HL-60 (cell line): ENCODE data around the gene HTD2.
"Not testable (repeated sequence)": the region's sequence is repeated elsewhere in the genome, so short reads cannot be mapped to it uniquely, and the experiment has no call there.

Source experiments
- DNase-seq, 2 experiments: peaks; one replicate each; pipeline ENCODE4 v3.0.0-alpha.2; 2010 to 2020; ENCODE audit warnings: low read depth in 1 of 2, low spot score in 1 of 2
- H3K27ac ChIP-seq: fragments of 250-450 bp; sonication (Bioruptor Pico); replicated peaks from 2 replicates; pipeline ENCODE4 v1.5.1; 2020; ENCODE audit warnings: mild to moderate bottlenecking, moderate library complexity
- H3K27me3 ChIP-seq: fragments of 250-450 bp; sonication (Bioruptor Pico); 2 replicates; pipeline ENCODE4 v1.5.1; 2021; ENCODE audit warnings: mild to moderate bottlenecking, moderate library complexity; ENCODE audit not compliant: insufficient read depth, poor library complexity, severe bottlenecking
- H3K4me3 ChIP-seq: replicated peaks from 2 replicates; pipeline ENCODE4 v1.5.1; 2011; ENCODE audit warnings: mild to moderate bottlenecking, control low read depth, low read length; ENCODE audit not compliant: insufficient read depth
- GABPA ChIP-seq: IDR thresholded peaks from 2 replicates; pipeline ENCODE4 v1.6.1; 2012; ENCODE audit warnings: low read depth
- POLR2AphosphoS5 ChIP-seq: IDR thresholded peaks from 2 replicates; pipeline ENCODE4 v1.6.1; 2012; ENCODE audit warnings: low read depth
- SPI1 ChIP-seq: IDR thresholded peaks from 2 replicates; pipeline ENCODE4 v1.6.1; 2012; ENCODE audit warnings: low read depth, mild to moderate bottlenecking, borderline replicate concordance
- TF ChIP-seq, protein P1 (sequence below): IDR thresholded peaks from 2 replicates; pipeline ENCODE4 v1.6.1; 2012; ENCODE audit warnings: low read depth; ENCODE audit not compliant: insufficient replicate concordance
- TF ChIP-seq, protein P2 (sequence below): IDR thresholded peaks from one replicate; pipeline ENCODE4 v1.5.1; 2011; ENCODE audit warnings: low read length, control low read depth, inconsistent platforms; ENCODE audit not compliant: insufficient read depth

Gene HTD2

DNA sequence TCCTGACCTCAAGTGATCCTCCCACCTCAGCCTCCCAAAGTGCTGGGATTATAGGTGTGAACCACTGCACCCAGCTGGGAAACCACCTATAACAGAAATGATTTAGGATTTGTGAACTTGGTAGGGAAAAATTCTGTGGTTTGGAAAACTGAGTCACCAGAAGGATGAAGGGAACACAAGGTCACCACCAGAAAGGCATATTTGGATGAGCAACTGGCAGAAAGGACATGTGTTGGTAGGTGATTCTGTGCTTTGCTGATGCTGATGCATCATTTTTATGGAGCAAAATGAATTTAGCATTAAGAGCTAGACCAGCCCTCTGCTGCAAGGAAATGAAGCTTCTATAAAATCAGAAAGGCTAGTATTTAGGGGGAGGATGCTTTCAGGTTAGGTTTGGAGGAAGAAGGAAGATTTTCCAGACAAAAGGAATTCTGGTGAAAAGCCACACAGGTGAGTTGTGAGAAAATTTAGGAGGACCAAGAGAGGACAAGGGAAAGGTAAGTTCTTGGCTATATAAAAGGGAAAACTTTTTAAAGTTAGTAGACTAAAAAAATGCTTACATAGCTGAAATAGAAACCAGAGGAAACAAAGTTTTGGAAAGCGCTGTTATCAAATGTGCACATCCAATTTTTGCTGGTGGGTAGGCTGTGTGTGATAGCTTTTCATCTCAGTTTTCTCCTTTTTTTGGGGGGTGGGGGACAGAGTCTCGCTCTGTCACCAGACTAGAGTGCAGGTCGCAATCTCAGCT, 30.0 kb downstream of the HTD2 start:
- DNase-seq, result no peak
- H3K27ac ChIP-seq, result peak overlapping the region; percentile 92

DNA sequence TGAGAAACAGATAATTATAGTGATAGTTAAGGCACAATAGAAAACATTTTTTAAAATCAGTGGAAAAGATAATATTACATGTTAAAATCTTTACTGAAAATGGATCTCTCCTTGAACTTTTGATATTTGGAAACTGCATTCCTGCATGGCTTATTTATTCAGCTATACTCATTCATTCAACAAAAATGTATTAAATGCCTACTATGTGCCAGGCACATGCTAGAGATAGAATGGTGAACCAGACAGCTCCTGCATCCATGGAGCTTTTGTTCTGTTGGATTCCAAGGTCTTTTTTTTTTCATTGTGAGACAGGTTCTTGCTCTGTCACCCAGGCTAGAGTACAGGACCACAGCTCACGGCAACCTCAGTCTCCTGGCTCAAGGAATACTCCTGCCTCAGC, 30.9 kb downstream of the HTD2 start:
- DNase-seq, result no peak
- Histone ChIP-seq H3K4me3 (no peak overlapping the region), H3K27me3 (no peaks in the 10 kb centered on the region), H3K27ac (peak overlapping the region; percentile 92)
- no peak for TF ChIP-seq GABPA
- TF ChIP-seq, protein P1, sequence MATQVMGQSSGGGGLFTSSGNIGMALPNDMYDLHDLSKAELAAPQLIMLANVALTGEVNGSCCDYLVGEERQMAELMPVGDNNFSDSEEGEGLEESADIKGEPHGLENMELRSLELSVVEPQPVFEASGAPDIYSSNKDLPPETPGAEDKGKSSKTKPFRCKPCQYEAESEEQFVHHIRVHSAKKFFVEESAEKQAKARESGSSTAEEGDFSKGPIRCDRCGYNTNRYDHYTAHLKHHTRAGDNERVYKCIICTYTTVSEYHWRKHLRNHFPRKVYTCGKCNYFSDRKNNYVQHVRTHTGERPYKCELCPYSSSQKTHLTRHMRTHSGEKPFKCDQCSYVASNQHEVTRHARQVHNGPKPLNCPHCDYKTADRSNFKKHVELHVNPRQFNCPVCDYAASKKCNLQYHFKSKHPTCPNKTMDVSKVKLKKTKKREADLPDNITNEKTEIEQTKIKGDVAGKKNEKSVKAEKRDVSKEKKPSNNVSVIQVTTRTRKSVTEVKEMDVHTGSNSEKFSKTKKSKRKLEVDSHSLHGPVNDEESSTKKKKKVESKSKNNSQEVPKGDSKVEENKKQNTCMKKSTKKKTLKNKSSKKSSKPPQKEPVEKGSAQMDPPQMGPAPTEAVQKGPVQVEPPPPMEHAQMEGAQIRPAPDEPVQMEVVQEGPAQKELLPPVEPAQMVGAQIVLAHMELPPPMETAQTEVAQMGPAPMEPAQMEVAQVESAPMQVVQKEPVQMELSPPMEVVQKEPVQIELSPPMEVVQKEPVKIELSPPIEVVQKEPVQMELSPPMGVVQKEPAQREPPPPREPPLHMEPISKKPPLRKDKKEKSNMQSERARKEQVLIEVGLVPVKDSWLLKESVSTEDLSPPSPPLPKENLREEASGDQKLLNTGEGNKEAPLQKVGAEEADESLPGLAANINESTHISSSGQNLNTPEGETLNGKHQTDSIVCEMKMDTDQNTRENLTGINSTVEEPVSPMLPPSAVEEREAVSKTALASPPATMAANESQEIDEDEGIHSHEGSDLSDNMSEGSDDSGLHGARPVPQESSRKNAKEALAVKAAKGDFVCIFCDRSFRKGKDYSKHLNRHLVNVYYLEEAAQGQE, result no peak
- TF ChIP-seq POLR2AphosphoS5, result no peak
- TF ChIP-seq, protein P2, sequence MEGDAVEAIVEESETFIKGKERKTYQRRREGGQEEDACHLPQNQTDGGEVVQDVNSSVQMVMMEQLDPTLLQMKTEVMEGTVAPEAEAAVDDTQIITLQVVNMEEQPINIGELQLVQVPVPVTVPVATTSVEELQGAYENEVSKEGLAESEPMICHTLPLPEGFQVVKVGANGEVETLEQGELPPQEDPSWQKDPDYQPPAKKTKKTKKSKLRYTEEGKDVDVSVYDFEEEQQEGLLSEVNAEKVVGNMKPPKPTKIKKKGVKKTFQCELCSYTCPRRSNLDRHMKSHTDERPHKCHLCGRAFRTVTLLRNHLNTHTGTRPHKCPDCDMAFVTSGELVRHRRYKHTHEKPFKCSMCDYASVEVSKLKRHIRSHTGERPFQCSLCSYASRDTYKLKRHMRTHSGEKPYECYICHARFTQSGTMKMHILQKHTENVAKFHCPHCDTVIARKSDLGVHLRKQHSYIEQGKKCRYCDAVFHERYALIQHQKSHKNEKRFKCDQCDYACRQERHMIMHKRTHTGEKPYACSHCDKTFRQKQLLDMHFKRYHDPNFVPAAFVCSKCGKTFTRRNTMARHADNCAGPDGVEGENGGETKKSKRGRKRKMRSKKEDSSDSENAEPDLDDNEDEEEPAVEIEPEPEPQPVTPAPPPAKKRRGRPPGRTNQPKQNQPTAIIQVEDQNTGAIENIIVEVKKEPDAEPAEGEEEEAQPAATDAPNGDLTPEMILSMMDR, result no peak
- no peak for TF ChIP-seq SPI1

More for the DNA sequence above, 30.0 kb downstream of the HTD2 start:
- peak overlapping the region; percentile 17; the same call in 1 of the 2 replicates for H3K4me3 ChIP-seq
- H3K27me3 ChIP-seq, result no peaks in the 10 kb centered on the region
- TF ChIP-seq GABPA (no peak), POLR2AphosphoS5 (no peak), SPI1 (no peak)
- TF ChIP-seq, protein P2, result no peak
- TF ChIP-seq, protein P1, result no peak

- H3K27me3 ChIP-seq, H3K4me3 ChIP-seq, DNase-seq: not testable (repeated sequence)
- H3K27ac ChIP-seq, result peak overlapping the region; percentile 92
These were observed 32.8 kb downstream of the HTD2 start for GRCh38 chr3:58339146-58339545.

GRCh38 chr3:58340594-58341244, 34.4 kb downstream of the HTD2 start:
- TF ChIP-seq POLR2AphosphoS5, result no peak
- TF ChIP-seq, protein P1, result no peak
- no peak for TF ChIP-seq GABPA
- TF ChIP-seq SPI1, result no peak
- TF ChIP-seq, protein P2, result no peak
- H3K27ac ChIP-seq, result peak overlapping the region; percentile 92
- H3K27me3 ChIP-seq, result no peaks in the 10 kb centered on the region
- no peak overlapping the region for H3K4me3 ChIP-seq
- DNase-seq, result no peak
